Activated naive CD4-positive, alpha-beta T cell treated with Interleukin-2 at 50 U/mL for 16 hours (primary cell): Measurements from ENCODE around the gene FAM222B.

Experiments used
- DNase-seq: peaks from one replicate; pipeline ENCODE4 v3.0.0-alpha.2; 2020

Gene FAM222B

GRCh38 chr17:28710861-28711722 is 131.5 kb downstream of the FAM222B start:
- DNase-seq: peak; percentile 92

GRCh38 chr17:28707339-28707720 is 135.3 kb downstream of the FAM222B start:
- DNase-seq: no peak

- DNase-seq: no peak
Observed at GRCh38 chr17:28706471-28707338, 135.9 kb downstream of the FAM222B start.
